ENCODE results near the gene NRXN3. TPM values are rescaled to one million over a fixed set of nuclear protein-coding genes. Genes with fewer than 3 reads are reported as not detected.

The NRXN3 gene
- total RNA-seq, 4 donors from 2014 or later, result 0.19 to 1.4 (median 0.40) TPM

- TF ChIP-seq CTCF (IDR thresholded peaks at IDR 0.05), result no peak
- DNase-seq (ENCODE audit: low spot score) (no peak), ATAC-seq (ENCODE audit: low FRiP score) (no peak)
These were observed 1158.7 kb downstream of the NRXN3 start for GRCh38 chr14:79328863-79329262.

GRCh38 chr14:79331830-79332229 is 1161.7 kb downstream of the NRXN3 start:
- no peak for TF ChIP-seq CTCF (IDR thresholded peaks at IDR 0.05)
- ATAC-seq (ENCODE audit: low FRiP score) (no peak), DNase-seq (ENCODE audit: low spot score) (no peak)

GRCh38 chr14:79332504-79333197 is 1162.5 kb downstream of the NRXN3 start:
- ATAC-seq (ENCODE audit: low FRiP score) (no peak), DNase-seq (ENCODE audit: low spot score) (no peak)
- no peak for TF ChIP-seq CTCF (IDR thresholded peaks at IDR 0.05)

GRCh38 chr14:79333198-79333546 is 1163.0 kb downstream of the NRXN3 start:
- DNase-seq (ENCODE audit: low spot score) (no peak), ATAC-seq (ENCODE audit: low FRiP score) (no peak)
- TF ChIP-seq CTCF (IDR thresholded peaks at IDR 0.05), result no peak

- ATAC-seq (ENCODE audit: low FRiP score), result no peak
- no peak for TF ChIP-seq CTCF (IDR thresholded peaks at IDR 0.05)
- DNase-seq (ENCODE audit: low spot score), result no peak
These were observed 1164.1 kb downstream of the NRXN3 start for GRCh38 chr14:79334272-79334671.

- no peak for TF ChIP-seq CTCF (IDR thresholded peaks at IDR 0.05)
- no peak for DNase-seq (ENCODE audit: low spot score)
- no peak for ATAC-seq (ENCODE audit: low FRiP score)
These were observed 1167.6 kb downstream of the NRXN3 start for GRCh38 chr14:79337761-79338160.

- ATAC-seq (ENCODE audit: low FRiP score) (no peak), DNase-seq (ENCODE audit: low spot score) (no peak)
- TF ChIP-seq CTCF (IDR thresholded peaks at IDR 0.05), result no peak
These were observed 1172.8 kb downstream of the NRXN3 start for GRCh38 chr14:79342942-79343341.

All from omental fat pad (tissue), 4 donors.